ENCODE data around the gene OSBPL5. TPM values are rescaled to one million over a fixed set of nuclear protein-coding genes. Genes with fewer than 3 reads are reported as not detected.

OSBPL5 gene
- total RNA-seq, 1 experiment from 2014 or later: 16.1 TPM

GRCh38 chr11:3184732-3185347, 19.7 kb upstream of the OSBPL5 start:
- no peaks in the 10 kb centered on the region for H3K79me1 ChIP-seq (ENCODE audit: insufficient read depth, low read depth, low read length, poor library complexity, severe bottlenecking)
- no peak overlapping the region for H2BK20ac ChIP-seq (ENCODE audit: low read depth, low read length, poor library complexity, severe bottlenecking)
- H3K23me2 ChIP-seq (ENCODE audit: insufficient read length, low read depth, low read length, poor library complexity, severe bottlenecking): no peaks in the 10 kb centered on the region
- no peak overlapping the region for H3K23ac ChIP-seq (ENCODE audit: insufficient read length, low read depth, low read length)
- Mint-ChIP-seq H3K27ac (no peak overlapping the region), H3K36me3 (ENCODE audit: insufficient read depth in 1 of 3, low read depth in 3 of 3) (peaks cover 0 to 3% (median 0%) of the 10 kb centered on the region in 3 experiments; a peak in 1 of 7 replicates), H3K27me3 (ENCODE audit: low read depth) (peaks cover 13% of the 10 kb centered on the region), H3K4me3 (no peak overlapping the region), H3K4me1 (peaks cover 24 to 32% of the 10 kb centered on the region in 2 experiments), H3K9me3 (peaks cover under 1 to 4% of the 10 kb centered on the region in 2 experiments; a peak in 2 of 5 replicates)
- no peak overlapping the region for H3K18ac ChIP-seq (ENCODE audit: insufficient read length, low read depth, low read length)
- no peak overlapping the region for H3T11ph ChIP-seq (ENCODE audit: low read length)
- no peak overlapping the region for H2BK120ac ChIP-seq (ENCODE audit: low read depth, low read length, poor library complexity, severe bottlenecking)
- H3K4me2 ChIP-seq (ENCODE audit: insufficient read depth, insufficient read length, low read length): no peak overlapping the region
- no peak overlapping the region for H3K14ac ChIP-seq (ENCODE audit: insufficient read depth, low read length)
- H3K27ac ChIP-seq (ENCODE audit: insufficient read length, low read depth, low read length): no peak overlapping the region
- no peaks in the 10 kb centered on the region for H4K20me1 ChIP-seq (ENCODE audit: control insufficient read depth, insufficient read depth, insufficient read length)
- TF ChIP-seq CTCF (conservative IDR thresholded peaks at IDR 0.05): no peak
- no peak overlapping the region for H2BK15ac ChIP-seq (ENCODE audit: low read depth, low read length)
- H4K8ac ChIP-seq (replicated peaks; ENCODE audit: insufficient read length, low read depth, low read length): no peak overlapping the region
- no peak overlapping the region for H3K56ac ChIP-seq (ENCODE audit: insufficient read length, low read depth, low read length)
- DNase-seq: no peak
- WGBS (ENCODE audit: extremely low coverage, insufficient read length, low lambda C conversion rate): no CpG with 5 or more reads among the region's 11 CpGs
- 0 out of 2 replicates have a peak, but pooled peaks cover 4% of the 10 kb centered on the region for H3K4me1 ChIP-seq (ENCODE audit: insufficient read depth, low read length)
- no peak overlapping the region for H2BK5ac ChIP-seq (ENCODE audit: insufficient read length, low read length)
- H3K9me3 ChIP-seq (ENCODE audit: control insufficient read depth, low read depth, low read length): no peaks in the 10 kb centered on the region
- no peak overlapping the region for H2AK5ac ChIP-seq (ENCODE audit: insufficient read length, low read length)
- H3K79me2 ChIP-seq (ENCODE audit: insufficient read depth, low read length): no peaks in the 10 kb centered on the region
- H3K27me3 ChIP-seq (ENCODE audit: insufficient read depth, low read length): no peaks in the 10 kb centered on the region
- H4K5ac ChIP-seq (ENCODE audit: insufficient read length, low read depth, low read length): no peak overlapping the region
- no peak overlapping the region for H3K9ac ChIP-seq (ENCODE audit: extremely low read depth, insufficient read length, low read length)
- no peak overlapping the region for H2BK12ac ChIP-seq (ENCODE audit: insufficient read length, low read depth, low read length)
- H3K4ac ChIP-seq (ENCODE audit: low read depth, low read length): no peak overlapping the region
- no peak overlapping the region for H2AFZ ChIP-seq (ENCODE audit: low read length)
- H4K91ac ChIP-seq (ENCODE audit: insufficient read length, low read depth, low read length): no peak overlapping the region
